Measurements from ENCODE around the gene GLIS1. TPM values are rescaled to one million over a fixed set of nuclear protein-coding genes. Genes with fewer than 3 reads are reported as not detected.
A peak's percentile ranks its signal among the peaks of the same experiment; 100 is the strongest.

Gene GLIS1
- total and polyA plus RNA-seq, 4 donors, result 0.19 to 1.8 (median 0.65) TPM

GRCh38 chr1:53631622-53632310, 107.2 kb downstream of the GLIS1 start:
- DNase-seq, result peak in 1 of 2 donors; percentile 10
- Histone ChIP-seq H3K27ac (ENCODE audit: low read depth in 1 of 2, low read length in 2 of 2) (no peak overlapping the region), H3K9me3 (ENCODE audit: control insufficient read depth, low read length) (no peaks in the 10 kb centered on the region), H3K4me1 (ENCODE audit: control insufficient read depth in 1 of 2, insufficient read depth in 2 of 2, low read length in 2 of 2) (no peaks in the 10 kb centered on the region), H3K27me3 (ENCODE audit: control insufficient read depth in 1 of 2, insufficient read depth in 2 of 2, low read length in 1 of 2) (no peaks in the 10 kb centered on the region), H3K4me3 (ENCODE audit: low read length in 2 of 2) (no peak overlapping the region), H3K36me3 (ENCODE audit: control insufficient read depth in 1 of 2, insufficient read depth in 2 of 2, low read length in 1 of 2) (no peaks in the 10 kb centered on the region)
- intact Hi-C loops (cut with DNase I), result no loop called here
- ATAC-seq (ENCODE audit: low FRiP score), result no peak
- 87 to 90% methylated on average over 6 of the region's 6 CpGs for WGBS, 2 donors

GRCh38 chr1:53629101-53629691, 109.8 kb downstream of the GLIS1 start:
- Histone ChIP-seq H3K36me3 (ENCODE audit: control insufficient read depth in 1 of 2, insufficient read depth in 2 of 2, low read length in 1 of 2) (no peaks in the 10 kb centered on the region), H3K4me3 (ENCODE audit: low read length in 2 of 2) (no peak overlapping the region), H3K27ac (ENCODE audit: low read depth in 1 of 2, low read length in 2 of 2) (no peak overlapping the region), H3K9me3 (ENCODE audit: control insufficient read depth, low read length) (no peaks in the 10 kb centered on the region), H3K4me1 (ENCODE audit: control insufficient read depth in 1 of 2, insufficient read depth in 2 of 2, low read length in 2 of 2) (no peaks in the 10 kb centered on the region), H3K27me3 (ENCODE audit: control insufficient read depth in 1 of 2, insufficient read depth in 2 of 2, low read length in 1 of 2) (no peaks in the 10 kb centered on the region)
- ATAC-seq (ENCODE audit: low FRiP score), result no peak
- intact Hi-C loops (cut with DNase I), result no loop called here
- WGBS, 2 donors, result 93% methylated on average over 7 of the region's 7 CpGs
- peak; percentile 14 to 47 for DNase-seq

GRCh38 chr1:53628286-53628955, 110.5 kb downstream of the GLIS1 start:
- Histone ChIP-seq H3K27me3 (ENCODE audit: control insufficient read depth in 1 of 2, insufficient read depth in 2 of 2, low read length in 1 of 2) (no peaks in the 10 kb centered on the region), H3K4me1 (ENCODE audit: control insufficient read depth in 1 of 2, insufficient read depth in 2 of 2, low read length in 2 of 2) (no peaks in the 10 kb centered on the region), H3K9me3 (ENCODE audit: control insufficient read depth, low read length) (no peaks in the 10 kb centered on the region), H3K4me3 (ENCODE audit: low read length in 2 of 2) (no peak overlapping the region), H3K36me3 (ENCODE audit: control insufficient read depth in 1 of 2, insufficient read depth in 2 of 2, low read length in 1 of 2) (no peaks in the 10 kb centered on the region), H3K27ac (ENCODE audit: low read depth in 1 of 2, low read length in 2 of 2) (no peak overlapping the region)
- 89 to 92% methylated on average over 14 of the region's 14 CpGs for WGBS, 2 donors
- ATAC-seq (ENCODE audit: low FRiP score) (no peak), DNase-seq (peak; percentile 6 to 47)
- intact Hi-C loops (cut with DNase I), result no loop called here

GRCh38 chr1:53627666-53628065, 111.3 kb downstream of the GLIS1 start:
- 87 to 100% methylated on average over 1 of the region's 1 CpG for WGBS, 2 donors
- H3K4me1 ChIP-seq (ENCODE audit: control insufficient read depth in 1 of 2, insufficient read depth in 2 of 2, low read length in 2 of 2), result no peaks in the 10 kb centered on the region
- H3K27me3 ChIP-seq (ENCODE audit: control insufficient read depth in 1 of 2, insufficient read depth in 2 of 2, low read length in 1 of 2), result no peaks in the 10 kb centered on the region
- no peak for DNase-seq
- intact Hi-C loops (cut with DNase I), result no loop called here
- no peak for ATAC-seq (ENCODE audit: low FRiP score)
- no peak overlapping the region for H3K27ac ChIP-seq (ENCODE audit: low read depth in 1 of 2, low read length in 2 of 2)
- no peaks in the 10 kb centered on the region for H3K9me3 ChIP-seq (ENCODE audit: control insufficient read depth, low read length)
- H3K4me3 ChIP-seq (ENCODE audit: low read length in 2 of 2), result no peak overlapping the region
- H3K36me3 ChIP-seq (ENCODE audit: control insufficient read depth in 1 of 2, insufficient read depth in 2 of 2, low read length in 1 of 2), result no peaks in the 10 kb centered on the region

GRCh38 chr1:53627031-53627430, 111.9 kb downstream of the GLIS1 start:
- intact Hi-C loops (cut with DNase I), result no loop called here
- H3K27me3 ChIP-seq (ENCODE audit: control insufficient read depth in 1 of 2, insufficient read depth in 2 of 2, low read length in 1 of 2), result no peaks in the 10 kb centered on the region
- no peaks in the 10 kb centered on the region for H3K9me3 ChIP-seq (ENCODE audit: control insufficient read depth, low read length)
- no peaks in the 10 kb centered on the region for H3K36me3 ChIP-seq (ENCODE audit: control insufficient read depth in 1 of 2, insufficient read depth in 2 of 2, low read length in 1 of 2)
- WGBS, 2 donors, result 78 to 81% methylated on average over 13 of the region's 13 CpGs
- H3K27ac ChIP-seq (ENCODE audit: low read depth in 1 of 2, low read length in 2 of 2), result no peak overlapping the region
- ATAC-seq (ENCODE audit: low FRiP score) (no peak), DNase-seq (peak in 1 of 2 donors; percentile 47)
- H3K4me3 ChIP-seq (ENCODE audit: low read length in 2 of 2), result no peak overlapping the region
- no peaks in the 10 kb centered on the region for H3K4me1 ChIP-seq (ENCODE audit: control insufficient read depth in 1 of 2, insufficient read depth in 2 of 2, low read length in 2 of 2)

GRCh38 chr1:53626616-53627015, 112.3 kb downstream of the GLIS1 start:
- ATAC-seq (ENCODE audit: low FRiP score) (no peak), DNase-seq (no peak)
- Histone ChIP-seq H3K9me3 (ENCODE audit: control insufficient read depth, low read length) (no peaks in the 10 kb centered on the region), H3K27me3 (ENCODE audit: control insufficient read depth in 1 of 2, insufficient read depth in 2 of 2, low read length in 1 of 2) (no peaks in the 10 kb centered on the region), H3K36me3 (ENCODE audit: control insufficient read depth in 1 of 2, insufficient read depth in 2 of 2, low read length in 1 of 2) (no peaks in the 10 kb centered on the region), H3K27ac (ENCODE audit: low read depth in 1 of 2, low read length in 2 of 2) (no peak overlapping the region), H3K4me1 (ENCODE audit: control insufficient read depth in 1 of 2, insufficient read depth in 2 of 2, low read length in 2 of 2) (no peaks in the 10 kb centered on the region), H3K4me3 (ENCODE audit: low read length in 2 of 2) (no peak overlapping the region)
- 77 to 79% methylated on average over 6 of the region's 6 CpGs for WGBS, 2 donors
- intact Hi-C loops (cut with DNase I), result no loop called here

DNA sequence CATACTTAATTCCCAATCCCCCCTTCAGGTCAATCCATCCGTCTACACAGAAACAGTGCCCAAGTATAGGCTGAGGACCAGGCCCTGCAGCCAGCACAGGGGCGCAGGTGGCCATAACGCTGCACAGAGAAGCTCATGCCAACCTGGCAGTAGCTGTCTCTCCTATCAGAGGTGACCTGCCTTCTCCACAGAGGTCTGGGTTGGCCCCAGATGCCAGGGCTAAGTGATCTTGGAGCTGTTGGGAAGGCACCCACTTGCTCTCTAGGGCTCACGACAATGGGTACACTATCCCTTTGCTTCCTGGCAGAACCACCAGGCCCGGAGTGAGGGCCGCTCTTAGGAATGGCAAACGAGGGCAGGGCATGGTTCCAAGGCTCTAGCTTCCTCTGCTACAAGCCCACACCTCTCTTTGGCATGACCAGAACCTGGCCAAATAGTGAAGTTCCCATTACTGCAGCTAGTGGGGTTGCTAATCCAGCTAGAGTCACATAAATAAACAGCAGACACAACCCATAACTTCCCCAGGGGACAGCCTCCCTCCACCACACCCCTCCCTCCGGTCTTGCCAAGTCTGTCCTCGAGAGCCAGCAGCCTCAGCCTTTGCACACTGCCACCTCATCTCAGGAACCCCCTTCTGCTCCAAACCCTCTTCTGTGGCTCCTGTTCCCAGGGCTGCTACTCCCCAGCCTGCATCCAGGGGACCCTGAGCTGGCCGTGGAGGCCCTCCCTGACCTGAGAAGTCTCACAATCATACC, 113.0 kb downstream of the GLIS1 start:
- DNase-seq (peak in 1 of 2 donors; percentile 62), ATAC-seq (ENCODE audit: low FRiP score) (no peak)
- no peak overlapping the region for H3K27ac ChIP-seq (ENCODE audit: low read depth in 1 of 2, low read length in 2 of 2)
- no peak overlapping the region for H3K4me3 ChIP-seq (ENCODE audit: low read length in 2 of 2)
- H3K9me3 ChIP-seq (ENCODE audit: control insufficient read depth, low read length), result no peaks in the 10 kb centered on the region
- intact Hi-C loops (cut with DNase I), result no loop called here
- 70 to 71% methylated on average over 10 of the region's 10 CpGs for WGBS, 2 donors
- no peaks in the 10 kb centered on the region for H3K36me3 ChIP-seq (ENCODE audit: control insufficient read depth in 1 of 2, insufficient read depth in 2 of 2, low read length in 1 of 2)
- no peaks in the 10 kb centered on the region for H3K27me3 ChIP-seq (ENCODE audit: control insufficient read depth in 1 of 2, insufficient read depth in 2 of 2, low read length in 1 of 2)
- H3K4me1 ChIP-seq (ENCODE audit: control insufficient read depth in 1 of 2, insufficient read depth in 2 of 2, low read length in 2 of 2), result no peaks in the 10 kb centered on the region

DNA sequence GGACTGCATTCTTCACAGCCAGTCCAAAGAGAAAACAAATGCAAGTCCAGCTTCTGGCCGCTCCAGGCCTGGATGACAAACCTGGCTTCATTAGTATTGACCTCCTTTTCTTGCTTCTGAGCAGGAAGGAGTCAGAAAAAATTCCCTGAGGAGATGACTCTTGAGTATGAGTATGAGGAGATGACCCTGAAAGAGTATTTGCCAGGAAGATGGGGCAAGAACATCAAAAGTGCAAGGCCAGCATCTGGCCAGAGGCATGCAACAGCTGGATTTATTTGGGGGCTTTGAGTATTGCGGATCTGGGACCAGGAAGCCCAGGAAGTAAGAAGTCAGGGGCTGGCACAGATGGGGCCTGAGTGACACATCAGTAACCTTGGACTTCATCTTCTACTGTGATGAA, 113.9 kb downstream of the GLIS1 start:
- intact Hi-C loops (cut with DNase I), result no loop called here
- DNase-seq (peak in 1 of 2 donors; percentile 53), ATAC-seq (ENCODE audit: low FRiP score) (peak; percentile 64)
- Histone ChIP-seq H3K27me3 (ENCODE audit: control insufficient read depth in 1 of 2, insufficient read depth in 2 of 2, low read length in 1 of 2) (no peaks in the 10 kb centered on the region), H3K36me3 (ENCODE audit: control insufficient read depth in 1 of 2, insufficient read depth in 2 of 2, low read length in 1 of 2) (no peaks in the 10 kb centered on the region), H3K9me3 (ENCODE audit: control insufficient read depth, low read length) (no peaks in the 10 kb centered on the region), H3K4me3 (ENCODE audit: low read length in 2 of 2) (no peak overlapping the region), H3K4me1 (ENCODE audit: control insufficient read depth in 1 of 2, insufficient read depth in 2 of 2, low read length in 2 of 2) (no peaks in the 10 kb centered on the region), H3K27ac (ENCODE audit: low read depth in 1 of 2, low read length in 2 of 2) (no peak overlapping the region)
- 90 to 91% methylated on average over 2 of the region's 2 CpGs for WGBS, 2 donors
